Hepatocyte (in vitro differentiated cells): ENCODE data around the gene DSTYK.

ENCODE experiments used
- EZH2 ChIP-seq: fragments of 200-600 bp; sonication (generic); IDR thresholded peaks from 2 replicates; pipeline ENCODE4 v1.6.1; 2016; ENCODE audit warnings: antibody characterized with exemption, mild to moderate bottlenecking, borderline replicate concordance
- TF ChIP-seq, protein P1 (sequence below): fragments of 200-600 bp; sonication (generic); IDR thresholded peaks from 2 replicates; pipeline ENCODE4 v1.5.1; 2016; ENCODE audit warnings: antibody characterized with exemption, mild to moderate bottlenecking; ENCODE audit not compliant: poor library complexity

DNA sequence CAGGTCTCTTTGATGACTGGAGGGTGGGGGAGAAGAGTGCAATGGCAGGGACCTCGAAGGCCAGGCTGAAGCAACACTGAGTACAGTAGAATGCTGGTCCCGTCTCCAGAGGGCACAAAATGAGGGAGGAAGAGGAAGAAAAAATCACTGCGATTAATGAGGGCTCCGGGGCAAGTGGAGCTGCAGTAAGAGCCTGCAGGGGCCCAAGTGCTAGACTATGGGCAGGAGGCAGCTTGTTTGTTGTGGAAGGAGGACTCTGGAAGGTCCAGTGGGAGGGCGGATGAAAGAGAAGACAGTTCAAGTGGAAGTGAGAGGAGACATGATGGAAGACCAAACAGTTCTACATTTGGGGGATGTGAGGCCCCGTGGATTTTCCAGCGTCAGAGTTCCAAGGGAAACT, 33.6 kb upstream of the DSTYK start:
- TF ChIP-seq, protein P1, sequence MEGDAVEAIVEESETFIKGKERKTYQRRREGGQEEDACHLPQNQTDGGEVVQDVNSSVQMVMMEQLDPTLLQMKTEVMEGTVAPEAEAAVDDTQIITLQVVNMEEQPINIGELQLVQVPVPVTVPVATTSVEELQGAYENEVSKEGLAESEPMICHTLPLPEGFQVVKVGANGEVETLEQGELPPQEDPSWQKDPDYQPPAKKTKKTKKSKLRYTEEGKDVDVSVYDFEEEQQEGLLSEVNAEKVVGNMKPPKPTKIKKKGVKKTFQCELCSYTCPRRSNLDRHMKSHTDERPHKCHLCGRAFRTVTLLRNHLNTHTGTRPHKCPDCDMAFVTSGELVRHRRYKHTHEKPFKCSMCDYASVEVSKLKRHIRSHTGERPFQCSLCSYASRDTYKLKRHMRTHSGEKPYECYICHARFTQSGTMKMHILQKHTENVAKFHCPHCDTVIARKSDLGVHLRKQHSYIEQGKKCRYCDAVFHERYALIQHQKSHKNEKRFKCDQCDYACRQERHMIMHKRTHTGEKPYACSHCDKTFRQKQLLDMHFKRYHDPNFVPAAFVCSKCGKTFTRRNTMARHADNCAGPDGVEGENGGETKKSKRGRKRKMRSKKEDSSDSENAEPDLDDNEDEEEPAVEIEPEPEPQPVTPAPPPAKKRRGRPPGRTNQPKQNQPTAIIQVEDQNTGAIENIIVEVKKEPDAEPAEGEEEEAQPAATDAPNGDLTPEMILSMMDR, result no peak
- no peak for TF ChIP-seq EZH2
